SK-N-SH (cell line): ENCODE measurements around the gene SNN. TPM values are rescaled to one million over a fixed set of nuclear protein-coding genes. Genes with fewer than 3 reads are reported as not detected.
A peak's percentile ranks its signal among the peaks of the same experiment; 100 is the strongest.

ENCODE experiments used
- CTCF ChIA-PET: fragments of 300-600, 350-600 bp; formaldehyde crosslinking; extraction: SDS; loops from one replicate; lab custom pipeline; 2021; lab: Yijun Ruan, JAX
- POLR2A ChIA-PET: fragments of 350-600 bp; sonication (Branson Sonifier 250); formaldehyde crosslinking; extraction: SDS; loops from one replicate; lab custom pipeline; 2020; ENCODE audit warnings: antibody characterized with exemption, inconsistent platforms; lab: Yijun Ruan, JAX
- DNase-seq: peaks from one replicate; pipeline ENCODE4 v3.0.0; 2012
- H2AFZ ChIP-seq: fragments of 200-600 bp; sonication (generic); 2 replicates; pipeline ENCODE4 v1.8.1; 2016; ENCODE audit warnings: antibody characterized with exemption, mild to moderate bottlenecking, low read depth
- H3F3A ChIP-seq: fragments of 200-600 bp; sonication (generic); replicated peaks from 2 replicates; pipeline ENCODE3; 2016; ENCODE audit warnings: antibody characterized with exemption, mild to moderate bottlenecking; ENCODE audit not compliant: insufficient read depth
- H3K27ac ChIP-seq, 2 experiments: fragments of 200-500 bp in 1 of 2; fragments of 200-600 bp in 1 of 2; sonication (Bioruptor generic) in 1 of 2; sonication (generic), shearing (Covaris generic) in 1 of 2; 2 replicates each; pipeline versions ENCODE4 v1.5.1 to v1.6.1; 2014 to 2016; ENCODE audit warnings: low read depth in 2 of 2, inconsistent platforms in 1 of 2, low read length in 1 of 2, mild to moderate bottlenecking in 1 of 2, mixed read lengths in 1 of 2
- H3K27me3 ChIP-seq: fragments of 200-600 bp; sonication (generic), shearing (Covaris generic); 2 replicates; pipeline ENCODE4 v1.6.1; 2016; ENCODE audit warnings: mixed run types; ENCODE audit not compliant: insufficient read depth
- H3K36me3 ChIP-seq, 2 experiments: fragments of 200-500 bp in 1 of 2; fragments of 200-600 bp in 1 of 2; sonication (Bioruptor generic) in 1 of 2; sonication (generic) in 1 of 2; replicated peaks in 1 of 2; 2 replicates each; pipeline versions ENCODE3 to v1.5.1; 2014 to 2016; ENCODE audit warnings: low read length in 1 of 2, mild to moderate bottlenecking in 1 of 2; ENCODE audit not compliant: insufficient read depth in 2 of 2, control insufficient read depth in 1 of 2
- H3K4me1 ChIP-seq, 2 experiments: fragments of 200-500 bp in 1 of 2; fragments of 200-600 bp in 1 of 2; sonication (Bioruptor generic) in 1 of 2; sonication (generic), shearing (Covaris generic) in 1 of 2; 2 replicates each; pipeline versions ENCODE4 v1.5.1 to v1.6.1; 2014 to 2016; ENCODE audit warnings: low read depth in 1 of 2, low read length in 1 of 2, mixed run types in 1 of 2; ENCODE audit not compliant: insufficient read depth in 2 of 2, control insufficient read depth in 1 of 2
- H3K4me2 ChIP-seq: fragments of 200-600 bp; sonication (generic), shearing (Covaris generic); 2 replicates; pipeline ENCODE4 v1.6.1; 2017; ENCODE audit warnings: mixed run types
- H3K4me3 ChIP-seq, 2 experiments: fragments of 200-500 bp in 1 of 2; fragments of 200-600 bp in 1 of 2; sonication (Bioruptor generic) in 1 of 2; sonication (generic), shearing (Covaris generic) in 1 of 2; 2 replicates each; pipeline versions ENCODE4 v1.5.1 to v1.8.1; 2014 to 2016; ENCODE audit warnings: low read depth in 2 of 2, inconsistent platforms in 1 of 2, low read length in 1 of 2, mild to moderate bottlenecking in 1 of 2, mixed read lengths in 1 of 2, moderate library complexity in 1 of 2
- H3K79me2 ChIP-seq: fragments of 200-600 bp; sonication (generic); 2 replicates; pipeline ENCODE4 v1.8.1; 2017; ENCODE audit warnings: mild to moderate bottlenecking; ENCODE audit not compliant: insufficient read depth
- H3K9ac ChIP-seq: fragments of 200-600 bp; sonication (generic); 2 replicates; pipeline ENCODE4 v1.6.1; 2017; ENCODE audit warnings: mixed run types
- H3K9me2 ChIP-seq: fragments of 200-600 bp; sonication (generic); 2 replicates; pipeline ENCODE4 v1.6.1; 2017; ENCODE audit warnings: mixed run types
- H3K9me3 ChIP-seq: fragments of 200-600 bp; sonication (generic); 2 replicates; pipeline ENCODE4 v1.6.1; 2017; ENCODE audit warnings: mixed run types, mild to moderate bottlenecking, moderate library complexity
- H4K20me1 ChIP-seq: fragments of 200-600 bp; sonication (generic); 2 replicates; pipeline ENCODE4 v1.6.1; 2017; ENCODE audit warnings: mild to moderate bottlenecking, mixed run types; ENCODE audit not compliant: insufficient read depth
- FOSL2 ChIP-seq: IDR thresholded peaks from 2 replicates; pipeline ENCODE4 v1.4.0; 2012; ENCODE audit warnings: low read depth, mild to moderate bottlenecking, moderate library complexity, borderline replicate concordance
- FOXJ3 ChIP-seq: sonication (generic); formaldehyde crosslinking; IDR thresholded peaks from 2 replicates; pipeline ENCODE4 v1.5.1; 2020; ENCODE audit warnings: mild to moderate bottlenecking, missing genetic modification reagents
- GABPA ChIP-seq: IDR thresholded peaks from 2 replicates; pipeline ENCODE4 v1.4.0; 2012; ENCODE audit warnings: low read depth, mild to moderate bottlenecking
- JUND ChIP-seq: IDR thresholded peaks from 2 replicates; pipeline ENCODE4 v1.4.0; 2012
- MAX ChIP-seq: IDR thresholded peaks from 2 replicates; pipeline ENCODE4 v1.4.0; 2012; ENCODE audit warnings: low read depth
- PBX3 ChIP-seq: IDR thresholded peaks from 2 replicates; pipeline ENCODE4; 2012
- POLR2AphosphoS5 ChIP-seq: IDR thresholded peaks from 2 replicates; pipeline ENCODE4 v1.6.1; 2012; ENCODE audit warnings: low read depth, low read length
- RFX5 ChIP-seq: IDR thresholded peaks from 2 replicates; pipeline ENCODE4 v1.6.1; 2012; ENCODE audit warnings: mild to moderate bottlenecking, improper control_type of control experiment, low read length
- RXRA ChIP-seq: IDR thresholded peaks from 2 replicates; pipeline ENCODE4 v1.4.0; 2012; ENCODE audit warnings: low read depth, mild to moderate bottlenecking, borderline replicate concordance
- TAF1 ChIP-seq: IDR thresholded peaks from 2 replicates; pipeline ENCODE4 v1.6.1; 2012; ENCODE audit warnings: low read depth, mild to moderate bottlenecking, low read length, moderate library complexity, borderline replicate concordance
- TCF12 ChIP-seq: IDR thresholded peaks from 2 replicates; pipeline ENCODE4 v1.4.0; 2012
- USF1 ChIP-seq: IDR thresholded peaks from 2 replicates; pipeline ENCODE4 v1.4.0; 2012; ENCODE audit warnings: low read depth, borderline replicate concordance
- WGBS: methylation state at CpG from one replicate; pipeline ENCODE4 v1.1.6; 2017; ENCODE audit warnings: low lambda C conversion rate; 5-methylcytosine and 5-hydroxymethylcytosine counted together
- polyA plus RNA-seq, 3 experiments: library from polyadenylated mRNA; depleted of rRNA; stranded (reverse); fragments of >200 nt; gene quantifications; 2 replicates each; pipeline ENCODE4 v1.2.3, GENCODE V29; 2012

Gene SNN
- polyA plus RNA-seq, 1 of the 3 experiments (the other 2 are of a cell fraction): 15.4 TPM

- POLR2A ChIA-PET: no interaction called here
- WGBS: 50% methylated on average over 22 of the region's 25 CpGs
- CTCF ChIA-PET: interaction anchor here (0.6 to 4.3 kb wide), 28 partner anchors 10 to 676 kb away, joined by 3 to 38 read pairs (median 5); partner anchors contain the start of gene LITAF
- Histone ChIP-seq H3K4me2 (peak overlapping the region; percentile 50; the same call in 1 of the 2 replicates), H3K9me2 (no peaks in the 10 kb centered on the region), H3K4me1 (peaks cover 8 to 10% of the 10 kb centered on the region in 2 experiments; a peak in 3 of 4 replicates), H2AFZ (peak overlapping the region; percentile 63; the same call in 1 of the 2 replicates), H3K9me3 (no peaks in the 10 kb centered on the region), H4K20me1 (no peaks in the 10 kb centered on the region), H3K9ac (peak overlapping the region; percentile 43; the same call in 1 of the 2 replicates), H3F3A (peaks cover 8% of the 10 kb centered on the region), H3K4me3 (no peak overlapping the region), H3K27me3 (no peaks in the 10 kb centered on the region), H3K27ac (peak overlapping the region in 1 of 2 experiments; percentile 89; a peak in 2 of 4 replicates), H3K79me2 (no peaks in the 10 kb centered on the region), H3K36me3 (no peaks in the 10 kb centered on the region)
- no peak for DNase-seq
- peak; percentile 73 for TF ChIP-seq PBX3
- TF ChIP-seq FOXJ3: no peak
- TF ChIP-seq TCF12: peak; percentile 65
- peak; percentile 74; the same call in 1 of the 2 replicates for TF ChIP-seq RXRA
- peak; percentile 69; the same call in 1 of the 2 replicates for TF ChIP-seq FOSL2
- peak; percentile 56; the same call in 1 of the 2 replicates for TF ChIP-seq JUND
- TF ChIP-seq RFX5: peak; percentile 95
- peak; percentile 82 for TF ChIP-seq MAX
- peak; percentile 50; the same call in 1 of the 2 replicates for TF ChIP-seq USF1
- no peak for TF ChIP-seq GABPA
- TF ChIP-seq POLR2AphosphoS5: no peak
- TF ChIP-seq TAF1: 0 out of 2 replicates have a peak, but pooled peaks have one; percentile 30
Measured at GRCh38 chr16:11639925-11640899, 28.0 kb upstream of the SNN start.
